NCI-H748 (cell line): ENCODE measurements around the gene SOX8.

Experiments used
- DNase-seq: peaks from one replicate; lab custom pipeline; 2025; ENCODE audit not compliant: unreplicated experiment; lab: John Stamatoyannopoulos, UW

SOX8 gene

GRCh38 chr16:1003391-1004347, 22.1 kb downstream of the SOX8 start:
- DNase-seq: no peak

- no peak for DNase-seq
Measured at GRCh38 chr16:1005286-1005685, 23.7 kb downstream of the SOX8 start.

DNA sequence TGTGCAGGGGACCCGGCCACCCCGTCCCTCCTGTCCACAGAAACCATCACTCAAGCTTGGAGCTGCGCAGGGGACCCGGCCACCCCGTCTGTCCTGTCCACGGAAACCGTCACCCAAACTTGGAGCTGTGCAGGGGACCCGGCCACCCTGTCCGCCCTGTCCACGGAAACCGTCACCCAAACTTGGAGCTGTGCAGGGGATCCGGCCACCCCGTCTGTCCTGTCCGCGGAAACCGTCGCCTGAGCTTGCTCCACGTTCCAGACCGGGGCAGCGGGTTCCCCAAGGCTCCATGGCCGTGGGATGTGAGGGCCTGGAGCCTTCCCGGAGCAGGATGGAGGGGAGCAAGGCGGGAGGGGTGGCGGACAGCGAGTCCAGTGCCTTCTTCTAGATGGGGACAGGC, 25.2 kb downstream of the SOX8 start:
- DNase-seq: no peak

DNA sequence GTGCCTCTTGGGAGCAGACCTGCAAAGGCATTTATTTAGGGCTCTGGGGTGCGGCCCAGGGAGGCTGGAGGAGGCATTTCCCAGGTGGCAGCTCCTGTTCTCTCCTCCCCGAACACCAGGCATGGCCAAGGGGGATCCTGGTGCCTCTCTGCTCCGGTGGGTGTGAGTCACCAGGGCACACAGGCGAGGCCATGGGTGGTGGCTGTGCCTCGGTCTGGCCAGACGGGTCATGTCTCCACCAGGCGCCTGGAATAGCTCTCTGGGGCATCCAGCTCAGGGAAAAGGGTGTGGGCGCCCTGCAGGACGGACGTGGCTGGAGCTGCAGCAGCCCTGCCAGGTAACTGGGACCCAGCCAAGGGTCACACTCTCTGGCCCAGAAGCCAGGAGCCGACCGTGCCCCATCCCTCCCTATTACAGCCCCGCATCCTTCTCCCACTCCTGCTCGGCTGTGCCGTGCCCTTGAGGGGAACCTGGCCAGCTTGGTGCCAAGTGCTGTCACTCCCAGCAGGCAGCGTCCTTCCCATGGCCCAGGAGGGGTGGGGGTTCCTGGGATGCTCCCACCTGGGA, 25.8 kb downstream of the SOX8 start:
- no peak for DNase-seq

DNA sequence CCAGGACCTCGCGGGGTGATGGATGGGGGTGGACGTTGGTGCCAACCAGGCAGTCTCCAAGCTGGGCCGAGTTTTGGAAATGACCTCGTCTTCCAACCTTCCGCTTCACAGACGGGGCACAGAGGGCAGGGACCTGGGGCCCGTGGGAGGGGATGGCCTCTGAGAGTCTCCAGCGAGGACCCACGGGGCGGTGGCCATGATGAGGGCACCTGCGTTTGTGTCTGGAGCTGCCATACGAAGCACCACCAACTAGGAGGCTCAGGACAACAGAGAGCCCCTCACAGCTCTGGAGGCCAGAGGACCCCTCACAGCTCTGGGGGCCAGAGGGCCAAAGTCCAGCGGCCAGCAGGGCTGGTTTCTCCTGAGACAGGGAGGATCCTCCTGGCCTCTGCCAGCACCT, 26.5 kb downstream of the SOX8 start:
- DNase-seq: no peak

DNA sequence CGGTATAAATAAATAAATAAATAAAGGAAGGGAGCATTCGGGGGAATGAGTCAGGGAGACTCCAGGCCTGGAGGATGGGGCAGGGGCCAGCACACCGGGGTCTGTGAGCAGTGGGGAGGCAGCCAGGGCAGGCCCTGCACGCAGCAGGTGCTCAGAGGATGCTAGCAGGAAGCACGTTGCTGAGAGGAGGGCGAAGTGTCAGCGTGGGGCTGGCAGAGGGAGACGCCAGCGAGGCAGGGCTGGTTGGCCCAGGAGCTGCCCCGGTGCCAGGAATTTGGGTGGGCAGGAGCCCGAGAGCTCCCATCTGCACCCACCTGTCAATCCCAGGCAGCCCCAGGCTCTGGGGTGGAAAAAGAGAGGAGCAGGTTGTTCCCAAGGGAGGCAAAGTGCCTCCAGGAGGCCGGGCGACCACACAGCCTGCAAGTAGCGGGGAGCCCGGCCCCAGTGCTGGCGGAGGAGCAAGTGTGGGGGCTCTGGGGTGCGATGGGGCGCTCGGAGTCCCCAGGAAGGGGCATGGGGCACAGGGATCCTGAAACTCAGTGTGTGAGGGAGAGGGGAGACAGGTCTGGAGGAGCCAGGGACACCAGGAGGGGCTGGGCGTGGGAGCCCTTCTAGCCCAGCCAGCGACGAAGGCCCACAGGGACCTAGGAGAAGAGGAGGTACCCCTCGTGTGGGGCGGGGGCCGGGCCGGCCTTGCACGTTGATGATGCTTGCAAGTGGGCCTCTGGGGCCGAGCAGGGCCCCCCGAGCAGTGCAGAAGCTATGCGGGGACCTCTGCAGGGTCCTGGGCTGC, 28.0 kb downstream of the SOX8 start:
- DNase-seq: no peak

DNA sequence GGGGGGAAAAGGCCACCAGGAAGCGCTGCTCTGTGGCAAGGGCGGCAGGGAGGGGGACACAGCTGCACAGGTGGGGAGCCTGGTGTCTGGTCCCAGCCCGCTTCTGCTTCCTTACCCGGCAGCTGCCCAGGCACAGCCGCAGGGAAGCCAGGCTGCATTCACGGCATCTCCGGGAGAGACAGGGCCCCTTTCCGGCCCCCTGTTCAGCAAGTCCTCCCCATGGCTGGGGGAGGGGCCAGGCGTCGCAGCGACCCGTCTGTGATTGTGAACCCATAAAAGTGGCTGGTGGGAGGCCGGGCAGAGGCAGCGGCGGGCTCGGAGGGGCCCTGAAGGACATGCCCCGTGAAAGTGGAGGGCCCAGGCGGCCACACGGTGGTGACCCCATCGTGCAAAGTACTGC, 28.7 kb downstream of the SOX8 start:
- DNase-seq: no peak

DNA sequence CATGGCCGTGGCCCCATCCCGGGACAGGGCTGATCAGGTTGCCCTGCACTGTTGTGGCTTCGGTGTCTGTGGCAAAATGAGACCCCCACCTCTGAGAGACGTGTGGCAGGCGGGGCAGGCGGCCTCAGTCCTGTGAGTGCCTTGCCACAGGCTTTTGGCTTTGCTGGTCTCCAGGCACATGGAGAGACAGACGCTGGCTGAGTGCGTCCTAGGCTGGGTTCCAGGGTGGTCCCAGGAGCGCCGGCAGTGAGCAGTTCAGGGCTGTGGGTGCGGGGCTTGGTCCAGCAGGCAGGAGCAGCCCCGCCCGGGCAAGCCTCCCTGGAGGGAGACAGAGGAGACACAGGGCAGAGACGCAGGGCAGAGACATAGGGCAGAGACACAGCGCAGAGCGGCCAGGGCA, 29.2 kb downstream of the SOX8 start:
- DNase-seq: no peak

- no peak for DNase-seq
Measured at GRCh38 chr16:1011316-1012082, 29.9 kb downstream of the SOX8 start.

- DNase-seq: no peak
Measured at GRCh38 chr16:1012135-1012534, 30.6 kb downstream of the SOX8 start.

DNA sequence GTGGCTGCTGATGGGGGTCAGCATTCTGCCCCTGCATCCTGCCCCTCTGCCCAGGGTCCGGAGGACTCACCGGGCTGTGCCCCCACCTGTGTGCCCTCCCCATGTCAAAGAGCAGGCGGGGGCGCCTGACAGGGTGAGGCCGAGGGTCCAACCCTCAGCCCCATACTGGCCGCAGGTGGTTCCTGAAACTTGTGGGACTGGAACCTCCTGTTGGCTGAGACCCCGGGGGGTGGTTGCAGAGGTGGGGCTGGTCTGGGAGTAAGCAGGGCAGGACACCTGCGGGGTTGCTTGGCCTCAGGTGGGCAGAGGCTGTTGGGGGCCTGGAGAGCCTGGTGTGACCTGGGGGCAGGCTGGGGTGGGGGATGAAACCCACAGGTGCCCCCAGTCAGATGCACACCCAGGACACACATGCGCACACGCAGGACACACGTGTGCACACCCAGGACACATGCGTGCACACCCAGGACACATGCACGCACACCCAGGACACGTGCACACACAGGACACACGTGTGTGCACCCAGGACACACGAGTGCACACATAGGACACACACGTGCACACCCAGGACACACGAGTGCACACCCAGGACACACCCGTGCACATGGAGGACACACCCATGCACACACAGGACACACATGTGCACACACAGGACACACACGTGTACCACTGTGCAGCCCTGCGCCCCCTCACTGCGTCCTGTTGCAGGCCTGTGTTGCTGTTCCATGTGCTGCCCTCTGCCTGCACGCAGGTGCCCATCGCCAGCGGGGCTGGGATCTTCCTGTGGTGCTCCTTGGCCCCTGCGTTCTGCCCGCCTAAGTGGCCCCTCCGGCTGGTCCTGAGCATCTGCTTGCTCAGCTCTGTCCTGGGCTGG, 31.4 kb downstream of the SOX8 start:
- DNase-seq: no peak

DNA sequence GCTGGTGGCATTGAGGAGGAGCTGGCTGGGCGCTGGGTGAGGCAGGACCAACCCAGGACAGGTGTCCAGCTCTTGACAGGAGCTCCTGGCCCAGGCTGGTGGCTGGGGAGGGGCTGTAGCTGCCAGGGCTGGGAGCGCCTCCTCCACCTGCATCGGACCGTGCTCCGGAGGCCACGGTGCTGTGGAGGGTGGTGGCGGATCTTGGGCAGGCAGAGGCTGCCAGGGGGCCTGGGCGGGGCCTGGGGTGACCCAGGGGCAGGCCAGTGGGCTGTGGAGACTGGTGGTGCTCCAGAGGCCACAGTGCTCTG, 32.0 kb downstream of the SOX8 start:
- no peak for DNase-seq

- DNase-seq: no peak
Measured at GRCh38 chr16:1014221-1014620, 32.7 kb downstream of the SOX8 start.

- DNase-seq: no peak
Measured at GRCh38 chr16:1014771-1015495, 33.4 kb downstream of the SOX8 start.

- no peak for DNase-seq
Measured at GRCh38 chr16:1018447-1019198, 37.1 kb downstream of the SOX8 start.

DNA sequence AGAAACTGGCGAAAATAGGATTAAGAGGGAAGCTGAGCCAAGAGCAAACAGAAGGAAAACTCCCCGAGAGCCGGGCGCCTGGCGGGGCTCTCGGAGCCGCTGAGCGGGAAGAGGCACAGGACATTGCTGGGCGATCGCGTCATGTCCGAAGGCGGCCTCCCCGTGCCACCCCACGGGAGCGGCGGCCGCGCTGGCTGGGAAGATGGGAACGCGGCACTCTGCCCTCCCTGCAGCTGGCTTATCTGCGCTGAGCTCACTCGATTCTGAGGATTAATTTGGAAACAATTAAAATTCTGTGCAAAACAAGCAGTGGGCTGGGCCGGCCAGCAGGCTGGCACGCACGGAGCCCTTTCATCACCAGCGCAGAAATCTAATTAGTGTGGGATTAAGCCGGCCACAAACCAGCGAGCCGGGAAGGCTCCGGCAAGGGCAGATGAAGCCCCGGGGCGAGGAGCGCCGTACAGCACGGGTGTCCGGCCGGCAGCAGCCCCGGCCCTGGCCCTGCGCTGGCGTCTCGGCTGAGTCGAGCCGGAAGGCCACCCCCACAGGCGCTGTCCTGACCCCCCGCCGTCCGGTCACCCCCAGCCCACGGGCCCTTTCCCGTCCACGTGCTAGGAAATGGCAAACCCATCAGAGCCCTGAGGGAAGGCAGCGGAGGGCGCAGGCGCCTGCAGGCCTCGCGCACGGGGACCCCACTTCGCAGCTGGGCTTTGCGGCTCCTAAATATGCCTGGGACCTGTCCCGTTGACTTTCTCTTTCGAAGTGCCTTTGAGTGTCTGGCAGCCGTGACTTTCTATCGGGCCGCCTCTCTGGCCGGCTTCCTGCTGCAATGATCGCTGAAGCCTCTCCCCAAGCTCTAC, 37.9 kb downstream of the SOX8 start:
- DNase-seq: peak; percentile 16

DNA sequence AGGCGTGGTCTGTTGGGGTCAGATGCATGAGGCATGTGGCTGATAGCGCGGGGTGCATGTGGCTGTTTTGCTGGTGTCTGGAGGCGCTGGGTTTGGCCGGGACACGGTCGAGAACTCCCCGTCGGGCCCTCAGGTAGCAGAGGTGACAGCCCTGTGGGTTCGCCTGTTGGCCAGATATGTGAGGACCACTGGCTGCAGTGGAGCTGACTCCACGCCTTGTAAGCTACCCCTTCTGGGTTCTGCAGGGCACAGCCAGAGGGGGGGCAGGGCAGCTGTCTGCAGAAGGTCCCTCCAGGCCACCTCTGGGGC, 38.5 kb downstream of the SOX8 start:
- DNase-seq: no peak

- DNase-seq: no peak
Measured at GRCh38 chr16:1020591-1020990, 39.0 kb downstream of the SOX8 start.
